ENCODE results near the gene ANKRD30A. TPM values are rescaled to one million over a fixed set of nuclear protein-coding genes. Genes with fewer than 3 reads are reported as not detected.

ANKRD30A gene
- total RNA-seq, 1 experiment from 2014 or later: not detected

GRCh38 chr10:37101261-37101660, 24.1 kb upstream of the ANKRD30A start:
- ChIA-PET CTCF (no interaction called here), POLR2A (no interaction called here)
- H3K27ac Mint-ChIP-seq: no peak overlapping the region
- no peak for ATAC-seq
- H3K9me3 Mint-ChIP-seq: peaks cover 78% of the 10 kb centered on the region
- no peak for DNase-seq (ENCODE audit: low spot score)
- no peaks in the 10 kb centered on the region for H3K4me1 Mint-ChIP-seq
- H3K36me3 Mint-ChIP-seq: peaks cover 65% of the 10 kb centered on the region
- TF ChIP-seq ATF6 (CRISPR knock-in tag; IDR thresholded peaks at IDR 0.05) (no peak), ESRRA (CRISPR knock-in tag; IDR thresholded peaks at IDR 0.05; ENCODE audit: borderline replicate concordance) (no peak), NFATC4 (CRISPR knock-in tag; IDR thresholded peaks at IDR 0.05) (no peak)
- no peak overlapping the region for H3K4me3 Mint-ChIP-seq
- H3K27me3 Mint-ChIP-seq (ENCODE audit: low read depth): no peaks in the 10 kb centered on the region; the same call in none of the 2 replicates

- ATAC-seq: no peak
- DNase-seq (ENCODE audit: low spot score): no peak
- peaks cover 68% of the 10 kb centered on the region for H3K9me3 Mint-ChIP-seq
- no peaks in the 10 kb centered on the region for H3K4me1 Mint-ChIP-seq
- peaks cover 5% of the 10 kb centered on the region for H3K27me3 Mint-ChIP-seq (ENCODE audit: low read depth)
- no peak overlapping the region for H3K27ac Mint-ChIP-seq
- no peak overlapping the region for H3K4me3 Mint-ChIP-seq
- POLR2A ChIA-PET: no interaction called here
- CTCF ChIA-PET: no interaction called here
- peaks cover 48% of the 10 kb centered on the region for H3K36me3 Mint-ChIP-seq
- TF ChIP-seq ZNF317 (CRISPR knock-in tag; IDR thresholded peaks at IDR 0.05; ENCODE audit: borderline replicate concordance, low read depth): no peak
- TF ChIP-seq ARID4B (CRISPR knock-in tag; IDR thresholded peaks at IDR 0.05; ENCODE audit: borderline replicate concordance): no peak
- TF ChIP-seq MAX (CRISPR knock-in tag; IDR thresholded peaks at IDR 0.05): no peak
- no peak for TF ChIP-seq TCF7 (CRISPR knock-in tag; IDR thresholded peaks at IDR 0.05; ENCODE audit: low read depth)
- TF ChIP-seq RORB (CRISPR knock-in tag; IDR thresholded peaks at IDR 0.05): no peak
- TF ChIP-seq ATF3 (CRISPR knock-in tag; conservative IDR thresholded peaks at IDR 0.05): no peak
- no peak for TF ChIP-seq ZNF263 (CRISPR knock-in tag; IDR thresholded peaks at IDR 0.05; ENCODE audit: low read depth)
These were observed 16.4 kb upstream of the ANKRD30A start for GRCh38 chr10:37109000-37109399.

- TF ChIP-seq HMGA2 (CRISPR knock-in tag; IDR thresholded peaks at IDR 0.05) (no peak), JUN (CRISPR knock-in tag; IDR thresholded peaks at IDR 0.05) (no peak), ZBTB43 (CRISPR knock-in tag; IDR thresholded peaks at IDR 0.05) (no peak)
- ATAC-seq: no peak
- ChIA-PET CTCF (no interaction called here), POLR2A (no interaction called here)
- DNase-seq (ENCODE audit: low spot score): no peak
- H3K4me1 Mint-ChIP-seq: no peaks in the 10 kb centered on the region
- peaks cover 20% of the 10 kb centered on the region for H3K9me3 Mint-ChIP-seq
- no peaks in the 10 kb centered on the region; the same call in 1 of the 2 replicates for H3K27me3 Mint-ChIP-seq (ENCODE audit: low read depth)
- H3K27ac Mint-ChIP-seq: no peak overlapping the region
- H3K36me3 Mint-ChIP-seq: peaks cover 28% of the 10 kb centered on the region
- no peak overlapping the region for H3K4me3 Mint-ChIP-seq
These were observed 866 bp upstream of the ANKRD30A start for GRCh38 chr10:37124532-37124931.

Measured in WTC11 (cell line).